ENCODE measurements around the gene ATOH7. TPM values are rescaled to one million over a fixed set of nuclear protein-coding genes. Genes with fewer than 3 reads are reported as not detected.

ATOH7 gene
- total RNA-seq (2011; cell fraction: chromatin; rRNA removed; ENCODE audit: low replicate concordance), result not detected in 2 replicates
- total RNA-seq (2011; cell fraction: nucleolus; rRNA removed), result not detected in 2 replicates
- total RNA-seq (2011; cell fraction: nucleoplasm; rRNA removed), result 0.29 TPM in 1 of 2 replicates, not detected in the other
- total RNA-seq (2014; rRNA removed), result 0.12 TPM in 1 of 2 replicates, not detected in the other
- total RNA-seq (2014; rRNA removed; fragmentation: Illumina TruSeq; extraction: Trizol), result not detected in 2 replicates
- not detected in 2 replicates for total RNA-seq (2015; rRNA removed; fragmentation: Illumina TruSeq; extraction: Trizol)
- total RNA-seq (2021), result not detected in 2 replicates
- polyA plus RNA-seq (2011; rRNA removed), result not detected in 2 replicates
- polyA plus RNA-seq (2011; cell fraction: cytosol; rRNA removed), result 0.06 TPM in 1 of 2 replicates, not detected in the other
- polyA plus RNA-seq (2011; cell fraction: nucleus; rRNA removed), result not detected in 2 replicates
- not detected in 2 replicates for polyA plus RNA-seq (2012)
- polyA plus RNA-seq (2014; fragmentation: Illumina TruSeq; extraction: Trizol), result not detected in 2 replicates
- polyA plus RNA-seq (2014; fragmentation: Nextera tagmentation; extraction: Ambion mirVana), result not detected
- 0.20 TPM in 1 of 2 replicates, not detected in the other for polyA plus RNA-seq (2014; rRNA removed)
- not detected in 2 replicates for polyA minus RNA-seq (2011; rRNA and poly(A)+ RNA removed)
- polyA minus RNA-seq (2011; cell fraction: cytosol; rRNA and poly(A)+ RNA removed), result not detected in 2 replicates
- not detected in 2 replicates for polyA minus RNA-seq (2011; cell fraction: nucleus; rRNA and poly(A)+ RNA removed)
- Bru-seq, nascent RNA, result percentile 31 among the genes with signal in this experiment
- not detected for BruChase-seq, experiment 1, labeled RNA remaining after a 2-hour chase
- BruChase-seq, experiment 2, labeled RNA remaining after a 6-hour chase, result not detected
- long read RNA-seq, experiment 1, result 0 reads
- long read RNA-seq, experiment 2, result 0 reads
- long read RNA-seq, experiment 3, result 0 reads

DNA sequence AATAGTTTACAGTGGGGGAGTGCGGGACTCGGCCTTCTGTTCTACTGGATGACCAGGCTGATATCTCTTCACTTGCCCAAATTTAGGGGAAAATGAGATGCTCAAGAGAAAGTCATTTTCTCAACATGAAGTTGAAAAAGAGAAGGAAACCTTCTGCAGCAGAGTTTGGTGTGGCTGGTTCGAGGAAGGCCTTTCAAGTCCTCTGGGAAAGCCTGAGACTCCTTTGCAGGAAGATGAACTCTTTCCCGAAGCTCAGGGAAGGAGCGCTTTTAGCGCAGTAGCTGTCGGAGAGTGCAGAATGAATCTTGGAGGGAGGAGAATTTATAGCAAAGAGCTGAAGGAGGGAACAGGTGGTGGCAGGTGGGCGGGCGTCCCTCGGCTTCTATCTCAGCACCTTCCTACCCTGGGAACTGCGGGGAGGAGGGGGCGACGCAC lies at the start of gene ATOH7:
ATOH7 (minus strand) TSS at position 297 of the 435 bp plus-strand sequence. CDS start 436 bp downstream, outside the sequence.
- Histone ChIP-seq H3K27me3 (ENCODE audit: control insufficient read depth in 2 of 2, insufficient read depth in 2 of 2, low read length in 2 of 2) (peaks cover 22 to 44% of the 10 kb centered on the region in 2 experiments; a peak in 4 of 5 replicates), H3K9ac (ENCODE audit: insufficient read depth in 1 of 2, low read depth in 2 of 2, low read length in 2 of 2) (peak within 1 kb of the TSS; percentile 37 to 88; a peak in 3 of 4 replicates), H3K27ac (ENCODE audit: extremely low read depth, low read depth, low read length) (no peak within 1 kb of the TSS), H3K9me3 (replicated peaks; ENCODE audit: control insufficient read depth, insufficient read depth, low read depth, low read length) (no peaks in the 10 kb centered on the region), H3K9me1 (ENCODE audit: control insufficient read depth, insufficient read depth, low read length) (no peaks in the 10 kb centered on the region), H3K79me2 (ENCODE audit: control insufficient read depth, insufficient read depth, low read length) (no peaks in the 10 kb centered on the region), H2AFZ (ENCODE audit: low read depth, low read length) (peak within 1 kb of the TSS; percentile 86), H3K36me3 (ENCODE audit: control insufficient read depth, insufficient read depth, low read length) (no peaks in the 10 kb centered on the region), H3K4me1 (replicated peaks in 1 of 2; ENCODE audit: control insufficient read depth in 2 of 2, insufficient read depth in 2 of 2, low read length in 2 of 2) (peaks cover 0 to 9% of the 10 kb centered on the region in 2 experiments; a peak in 3 of 5 replicates), H3K4me3 (peak within 1 kb of the TSS; percentile 37), H3K4me2 (ENCODE audit: insufficient read depth, low read length) (peak within 1 kb of the TSS; percentile 70), H4K20me1 (replicated peaks; ENCODE audit: control insufficient read depth, insufficient read depth, low read length) (no peaks in the 10 kb centered on the region)
- ATAC-seq, result no peak
- ChIA-PET POLR2A (interaction anchor here (0.9 kb wide), 1 partner anchor 443 kb away, joined by 3 read pairs; no protein-coding TSS in a partner anchor), CTCF (ENCODE audit: low intra/inter-chr PET ratio) (no interaction called here)
- FAIRE-seq, result no peak
- TF ChIP-seq EZH2 (IDR thresholded peaks at IDR 0.05; ENCODE audit: borderline replicate concordance, low read depth, low read length), result peak; percentile 84; the same call in 1 of the 2 replicates
- TF ChIP-seq ZNF324 (CRISPR knock-in tag; IDR thresholded peaks at IDR 0.05), result no peak
- intact Hi-C loops (cut with micrococcal nuclease), result no loop called here
- in situ Hi-C loops (cut with MboI), result no loop called here
- BruUV-seq (replicated peaks), result no TSS peak
- DNase-seq (ENCODE audit: extremely low read depth in 1 of 4, low spot score in 3 of 4), result no peak
- WGBS (ENCODE audit: insufficient coverage, low coverage, missing lambda C conversion rate), result 33% methylated on average over 13 of the region's 13 CpGs

All from K562 (cell line).